ENCODE results near the gene PRLR. TPM values are rescaled to one million over a fixed set of nuclear protein-coding genes. Genes with fewer than 3 reads are reported as not detected.

PRLR gene
- total and polyA plus RNA-seq, 2 experiments from 2014 or later: 21.8 to 99.8 TPM

- DNase-seq (ENCODE audit: low spot score): no peak
- Histone ChIP-seq H3K27ac (no peak overlapping the region), H3K27me3 (no peaks in the 10 kb centered on the region), H3K79me2 (no peaks in the 10 kb centered on the region), H3K36me3 (replicated peaks; ENCODE audit: insufficient read depth, low read depth) (no peaks in the 10 kb centered on the region), H3K4me2 (no peak overlapping the region), H3K9me2 (replicated peaks; ENCODE audit: insufficient read depth) (no peaks in the 10 kb centered on the region), H3K9me3 (ENCODE audit: low read depth) (no peaks in the 10 kb centered on the region), H3K4me3 (no peak overlapping the region), H4K20me1 (ENCODE audit: insufficient read depth, poor library complexity, severe bottlenecking) (no peaks in the 10 kb centered on the region), H3K4me1 (ENCODE audit: insufficient read depth) (peaks cover 6% of the 10 kb centered on the region), H2AFZ (no peak overlapping the region)
- TF ChIP-seq EZH2 (IDR thresholded peaks at IDR 0.05; ENCODE audit: borderline replicate concordance): no peak
- no peak for TF ChIP-seq CTCF (IDR thresholded peaks at IDR 0.05; ENCODE audit: poor library complexity)
- TF ChIP-seq EZH2phosphoT487 (IDR thresholded peaks at IDR 0.05; ENCODE audit: low read depth, severe bottlenecking, unreplicated experiment): no peak
- WGBS (ENCODE audit: low lambda C conversion rate, missing lambda C conversion rate): 66% methylated on average over 3 of the region's 3 CpGs
These were observed 36.0 kb upstream of the PRLR start for GRCh38 chr5:35266276-35266675.

- no peak for DNase-seq (ENCODE audit: low spot score)
- 78% methylated on average over 2 of the region's 2 CpGs for WGBS (ENCODE audit: low lambda C conversion rate, missing lambda C conversion rate)
- H2AFZ ChIP-seq: no peak overlapping the region
- H3K9me2 ChIP-seq (replicated peaks; ENCODE audit: insufficient read depth): no peaks in the 10 kb centered on the region
- TF ChIP-seq CTCF (IDR thresholded peaks at IDR 0.05; ENCODE audit: poor library complexity) (no peak), EZH2phosphoT487 (IDR thresholded peaks at IDR 0.05; ENCODE audit: low read depth, severe bottlenecking, unreplicated experiment) (no peak), EZH2 (IDR thresholded peaks at IDR 0.05; ENCODE audit: borderline replicate concordance) (no peak)
- no peaks in the 10 kb centered on the region for H3K9me3 ChIP-seq (ENCODE audit: low read depth)
- H4K20me1 ChIP-seq (ENCODE audit: insufficient read depth, poor library complexity, severe bottlenecking): no peaks in the 10 kb centered on the region
- H3K4me1 ChIP-seq (ENCODE audit: insufficient read depth): peaks cover 6% of the 10 kb centered on the region
- no peak overlapping the region for H3K4me3 ChIP-seq
- H3K27me3 ChIP-seq: no peaks in the 10 kb centered on the region
- H3K36me3 ChIP-seq (replicated peaks; ENCODE audit: insufficient read depth, low read depth): no peaks in the 10 kb centered on the region
- H3K27ac ChIP-seq: no peak overlapping the region
- H3K4me2 ChIP-seq: no peak overlapping the region
- H3K79me2 ChIP-seq: no peaks in the 10 kb centered on the region
These were observed 34.2 kb upstream of the PRLR start for GRCh38 chr5:35264509-35264908.

- Histone ChIP-seq H3K4me2 (no peak overlapping the region), H3K27me3 (no peaks in the 10 kb centered on the region), H3K27ac (no peak overlapping the region), H3K36me3 (replicated peaks; ENCODE audit: insufficient read depth, low read depth) (no peaks in the 10 kb centered on the region), H3K4me3 (no peak overlapping the region), H3K4me1 (ENCODE audit: insufficient read depth) (peaks cover 6% of the 10 kb centered on the region), H3K9me2 (replicated peaks; ENCODE audit: insufficient read depth) (no peaks in the 10 kb centered on the region), H4K20me1 (ENCODE audit: insufficient read depth, poor library complexity, severe bottlenecking) (no peaks in the 10 kb centered on the region), H3K79me2 (no peaks in the 10 kb centered on the region), H2AFZ (no peak overlapping the region), H3K9me3 (ENCODE audit: low read depth) (no peaks in the 10 kb centered on the region)
- DNase-seq (ENCODE audit: low spot score): no peak
- 83% methylated on average over 2 of the region's 2 CpGs for WGBS (ENCODE audit: low lambda C conversion rate, missing lambda C conversion rate)
- TF ChIP-seq EZH2 (IDR thresholded peaks at IDR 0.05; ENCODE audit: borderline replicate concordance) (no peak), CTCF (IDR thresholded peaks at IDR 0.05; ENCODE audit: poor library complexity) (no peak)
These were observed 33.1 kb upstream of the PRLR start for GRCh38 chr5:35263266-35263877.

All from hepatocyte (in vitro differentiated cells).